GM10847 (cell line): Measurements from ENCODE around the gene ATG7.

Experiments
- POLR2A ChIP-seq: IDR thresholded peaks from 2 replicates; pipeline ENCODE4 v1.6.1; 2011; ENCODE audit not compliant: insufficient read length; ENCODE audit errors: extremely low read depth

The ATG7 gene

GRCh38 chr3:11282250-11283138 is 10.3 kb downstream of the ATG7 start:
- TF ChIP-seq POLR2A = no peak

GRCh38 chr3:11283139-11283475 is 10.9 kb downstream of the ATG7 start:
- TF ChIP-seq POLR2A = no peak

- TF ChIP-seq POLR2A = no peak
Observed at GRCh38 chr3:11284011-11284410, 11.8 kb downstream of the ATG7 start.

GRCh38 chr3:11285471-11285870 is 13.3 kb downstream of the ATG7 start:
- no peak for TF ChIP-seq POLR2A

GRCh38 chr3:11287404-11287803 is 15.2 kb downstream of the ATG7 start:
- no peak for TF ChIP-seq POLR2A

- no peak for TF ChIP-seq POLR2A
Observed at GRCh38 chr3:11288021-11288491, 15.9 kb downstream of the ATG7 start.

GRCh38 chr3:11288786-11289637 is 16.8 kb downstream of the ATG7 start:
- TF ChIP-seq POLR2A = no peak

- no peak for TF ChIP-seq POLR2A
Observed at GRCh38 chr3:11289864-11290263, 17.7 kb downstream of the ATG7 start.

GRCh38 chr3:11290743-11291680 is 18.8 kb downstream of the ATG7 start:
- TF ChIP-seq POLR2A = no peak

GRCh38 chr3:11291808-11292207 is 19.6 kb downstream of the ATG7 start:
- no peak for TF ChIP-seq POLR2A

GRCh38 chr3:11297126-11297525 is 24.9 kb downstream of the ATG7 start:
- TF ChIP-seq POLR2A = no peak

GRCh38 chr3:11300970-11301369 is 28.8 kb downstream of the ATG7 start:
- no peak for TF ChIP-seq POLR2A

GRCh38 chr3:11302444-11302843 is 30.2 kb downstream of the ATG7 start:
- no peak for TF ChIP-seq POLR2A

GRCh38 chr3:11304175-11304574 is 32.0 kb downstream of the ATG7 start:
- TF ChIP-seq POLR2A = no peak

- TF ChIP-seq POLR2A = no peak
Observed at GRCh38 chr3:11305509-11305908, 33.3 kb downstream of the ATG7 start.
